SK-N-SH (cell line): ENCODE results near the gene INS. TPM values are rescaled to one million over a fixed set of nuclear protein-coding genes. Genes with fewer than 3 reads are reported as not detected.

Source experiments
- CTCF ChIA-PET: fragments of 300-600, 350-600 bp; formaldehyde crosslinking; extraction: SDS; loops from one replicate; lab custom pipeline; 2021; lab: Yijun Ruan, JAX
- POLR2A ChIA-PET: fragments of 350-600 bp; sonication (Branson Sonifier 250); formaldehyde crosslinking; extraction: SDS; loops from one replicate; lab custom pipeline; 2020; ENCODE audit warnings: antibody characterized with exemption, inconsistent platforms; lab: Yijun Ruan, JAX
- DNase-seq: peaks from one replicate; pipeline ENCODE4 v3.0.0; 2012
- H2AFZ ChIP-seq: fragments of 200-600 bp; sonication (generic); 2 replicates; pipeline ENCODE4 v1.8.1; 2016; ENCODE audit warnings: antibody characterized with exemption, mild to moderate bottlenecking, low read depth
- H3F3A ChIP-seq: fragments of 200-600 bp; sonication (generic); replicated peaks from 2 replicates; pipeline ENCODE3; 2016; ENCODE audit warnings: antibody characterized with exemption, mild to moderate bottlenecking; ENCODE audit not compliant: insufficient read depth
- H3K27ac ChIP-seq, 2 experiments: fragments of 200-500 bp in 1 of 2; fragments of 200-600 bp in 1 of 2; sonication (Bioruptor generic) in 1 of 2; sonication (generic), shearing (Covaris generic) in 1 of 2; 2 replicates each; pipeline versions ENCODE4 v1.5.1 to v1.6.1; 2014 to 2016; ENCODE audit warnings: low read depth in 2 of 2, inconsistent platforms in 1 of 2, low read length in 1 of 2, mild to moderate bottlenecking in 1 of 2, mixed read lengths in 1 of 2
- H3K27me3 ChIP-seq: fragments of 200-600 bp; sonication (generic), shearing (Covaris generic); 2 replicates; pipeline ENCODE4 v1.6.1; 2016; ENCODE audit warnings: mixed run types; ENCODE audit not compliant: insufficient read depth
- H3K36me3 ChIP-seq, 2 experiments: fragments of 200-500 bp in 1 of 2; fragments of 200-600 bp in 1 of 2; sonication (Bioruptor generic) in 1 of 2; sonication (generic) in 1 of 2; replicated peaks in 1 of 2; 2 replicates each; pipeline versions ENCODE3 to v1.5.1; 2014 to 2016; ENCODE audit warnings: low read length in 1 of 2, mild to moderate bottlenecking in 1 of 2; ENCODE audit not compliant: insufficient read depth in 2 of 2, control insufficient read depth in 1 of 2
- H3K4me1 ChIP-seq, 2 experiments: fragments of 200-500 bp in 1 of 2; fragments of 200-600 bp in 1 of 2; sonication (Bioruptor generic) in 1 of 2; sonication (generic), shearing (Covaris generic) in 1 of 2; 2 replicates each; pipeline versions ENCODE4 v1.5.1 to v1.6.1; 2014 to 2016; ENCODE audit warnings: low read depth in 1 of 2, low read length in 1 of 2, mixed run types in 1 of 2; ENCODE audit not compliant: insufficient read depth in 2 of 2, control insufficient read depth in 1 of 2
- H3K4me2 ChIP-seq: fragments of 200-600 bp; sonication (generic), shearing (Covaris generic); 2 replicates; pipeline ENCODE4 v1.6.1; 2017; ENCODE audit warnings: mixed run types
- H3K4me3 ChIP-seq, 2 experiments: fragments of 200-500 bp in 1 of 2; fragments of 200-600 bp in 1 of 2; sonication (Bioruptor generic) in 1 of 2; sonication (generic), shearing (Covaris generic) in 1 of 2; 2 replicates each; pipeline versions ENCODE4 v1.5.1 to v1.8.1; 2014 to 2016; ENCODE audit warnings: low read depth in 2 of 2, inconsistent platforms in 1 of 2, low read length in 1 of 2, mild to moderate bottlenecking in 1 of 2, mixed read lengths in 1 of 2, moderate library complexity in 1 of 2
- H3K79me2 ChIP-seq: fragments of 200-600 bp; sonication (generic); 2 replicates; pipeline ENCODE4 v1.8.1; 2017; ENCODE audit warnings: mild to moderate bottlenecking; ENCODE audit not compliant: insufficient read depth
- H3K9ac ChIP-seq: fragments of 200-600 bp; sonication (generic); 2 replicates; pipeline ENCODE4 v1.6.1; 2017; ENCODE audit warnings: mixed run types
- H3K9me2 ChIP-seq: fragments of 200-600 bp; sonication (generic); 2 replicates; pipeline ENCODE4 v1.6.1; 2017; ENCODE audit warnings: mixed run types
- H3K9me3 ChIP-seq: fragments of 200-600 bp; sonication (generic); 2 replicates; pipeline ENCODE4 v1.6.1; 2017; ENCODE audit warnings: mixed run types, mild to moderate bottlenecking, moderate library complexity
- H4K20me1 ChIP-seq: fragments of 200-600 bp; sonication (generic); 2 replicates; pipeline ENCODE4 v1.6.1; 2017; ENCODE audit warnings: mild to moderate bottlenecking, mixed run types; ENCODE audit not compliant: insufficient read depth
- CHD2 ChIP-seq: fragments of 150-350 bp; IDR thresholded peaks from 2 replicates; pipeline ENCODE4 v1.6.1; 2018; ENCODE audit warnings: low read length; ENCODE audit not compliant: partially characterized antibody
- ELF1 ChIP-seq: IDR thresholded peaks from 2 replicates; pipeline ENCODE4 v1.4.0; 2012
- EP300 ChIP-seq, 2 experiments: IDR thresholded peaks; 2 replicates each; pipeline versions ENCODE4 v1.4.0 to v1.6.1; 2012; ENCODE audit warnings: borderline replicate concordance in 1 of 2, low read depth in 1 of 2, low read length in 1 of 2
- FOSL2 ChIP-seq: IDR thresholded peaks from 2 replicates; pipeline ENCODE4 v1.4.0; 2012; ENCODE audit warnings: low read depth, mild to moderate bottlenecking, moderate library complexity, borderline replicate concordance
- FOXJ3 ChIP-seq: sonication (generic); formaldehyde crosslinking; IDR thresholded peaks from 2 replicates; pipeline ENCODE4 v1.5.1; 2020; ENCODE audit warnings: mild to moderate bottlenecking, missing genetic modification reagents
- FOXM1 ChIP-seq: IDR thresholded peaks from 2 replicates; pipeline ENCODE4 v1.4.0; 2012; ENCODE audit warnings: low read depth, mild to moderate bottlenecking
- GABPA ChIP-seq: IDR thresholded peaks from 2 replicates; pipeline ENCODE4 v1.4.0; 2012; ENCODE audit warnings: low read depth, mild to moderate bottlenecking
- GATA2 ChIP-seq: sonication (generic); formaldehyde crosslinking; IDR thresholded peaks from 2 replicates; pipeline ENCODE4 v1.5.0; 2020; ENCODE audit warnings: mild to moderate bottlenecking, missing genetic modification reagents
- IRF3 ChIP-seq: fragments of 150-350 bp; IDR thresholded peaks from 2 replicates; pipeline ENCODE4 v1.6.1; 2016; ENCODE audit warnings: mild to moderate bottlenecking, low read depth, low read length
- JUND ChIP-seq: IDR thresholded peaks from 2 replicates; pipeline ENCODE4 v1.4.0; 2012
- MEF2A ChIP-seq: IDR thresholded peaks from 2 replicates; pipeline ENCODE4 v1.4.0; 2012; ENCODE audit warnings: low read depth, borderline replicate concordance
- NFIC ChIP-seq: IDR thresholded peaks from 2 replicates; pipeline ENCODE4 v1.4.0; 2012; ENCODE audit warnings: borderline replicate concordance
- POLR2AphosphoS5 ChIP-seq: IDR thresholded peaks from 2 replicates; pipeline ENCODE4 v1.6.1; 2012; ENCODE audit warnings: low read depth, low read length
- RAD21 ChIP-seq: IDR thresholded peaks from 2 replicates; pipeline ENCODE4 v1.6.1; 2012; ENCODE audit warnings: mild to moderate bottlenecking, low read length
- RFX5 ChIP-seq: IDR thresholded peaks from 2 replicates; pipeline ENCODE4 v1.6.1; 2012; ENCODE audit warnings: mild to moderate bottlenecking, improper control_type of control experiment, low read length
- RXRA ChIP-seq: IDR thresholded peaks from 2 replicates; pipeline ENCODE4 v1.4.0; 2012; ENCODE audit warnings: low read depth, mild to moderate bottlenecking, borderline replicate concordance
- SIN3A ChIP-seq: IDR thresholded peaks from 2 replicates; pipeline ENCODE4 v1.6.1; 2012; ENCODE audit warnings: low read depth, mild to moderate bottlenecking, low read length, moderate library complexity, borderline replicate concordance
- SMC3 ChIP-seq: IDR thresholded peaks from 2 replicates; pipeline ENCODE4 v1.6.1; 2012; ENCODE audit warnings: low read depth, low read length, improper control_type of control experiment
- TCF12 ChIP-seq: IDR thresholded peaks from 2 replicates; pipeline ENCODE4 v1.4.0; 2012
- USF2 ChIP-seq: fragments of 150-350 bp; IDR thresholded peaks from 2 replicates; pipeline ENCODE4 v1.6.1; 2017; ENCODE audit warnings: antibody characterized with exemption, low read length, low read depth, borderline replicate concordance
- YY1 ChIP-seq: IDR thresholded peaks from 2 replicates; pipeline ENCODE4 v1.4.0; 2012; ENCODE audit warnings: low read depth, mild to moderate bottlenecking
- WGBS: methylation state at CpG from one replicate; pipeline ENCODE4 v1.1.6; 2017; ENCODE audit warnings: low lambda C conversion rate; 5-methylcytosine and 5-hydroxymethylcytosine counted together
- polyA plus RNA-seq, 3 experiments: library from polyadenylated mRNA; depleted of rRNA; stranded (reverse); fragments of >200 nt; gene quantifications; 2 replicates each; pipeline ENCODE4 v1.2.3, GENCODE V29; 2012

Gene INS
- polyA plus RNA-seq, 1 of the 3 experiments (the other 2 are of a cell fraction), result not detected

- TF ChIP-seq FOXM1, result no peak
- TF ChIP-seq TCF12, result no peak
- no peak for TF ChIP-seq FOXJ3 (CRISPR knock-in tag)
- TF ChIP-seq MEF2A, result no peak
- no peak for TF ChIP-seq USF2
Measured at GRCh38 chr11:2135018-2135569, 25.9 kb downstream of the INS start (continued).

GRCh38 chr11:2134022-2135010 is 26.7 kb downstream of the INS start:
- Histone ChIP-seq H4K20me1 (no peaks in the 10 kb centered on the region), H3K4me1 (peaks cover 0 to 19% of the 10 kb centered on the region in 2 experiments; a peak in 1 of 4 replicates), H3K36me3 (no peaks in the 10 kb centered on the region), H3K4me2 (no peak overlapping the region), H3F3A (no peaks in the 10 kb centered on the region), H3K27ac (no peak overlapping the region), H2AFZ (no peak overlapping the region), H3K4me3 (peak overlapping the region in 1 of 2 experiments; percentile 41; a peak in 1 of 4 replicates), H3K9me3 (no peaks in the 10 kb centered on the region), H3K27me3 (peaks cover 9% of the 10 kb centered on the region), H3K9me2 (no peaks in the 10 kb centered on the region), H3K9ac (no peak overlapping the region), H3K79me2 (no peaks in the 10 kb centered on the region)
- ChIA-PET CTCF (interaction anchor here (1.0 to 5.4 kb wide), 10 partner anchors 7 to 143 kb away, joined by 3 to 68 read pairs (median 4); no protein-coding TSS in a partner anchor), POLR2A (interaction anchor here (1.3 kb wide), 1 partner anchor 179 kb away, joined by 5 read pairs; no protein-coding TSS in a partner anchor)
- WGBS, result 70% methylated on average over 13 of the region's 19 CpGs
- no peak for DNase-seq
- TF ChIP-seq RXRA (no peak), FOSL2 (no peak), NFIC (no peak)

- no peaks in the 10 kb centered on the region for H3K9me3 ChIP-seq
- no peak for DNase-seq
- no peak overlapping the region for H3K27ac ChIP-seq
- H3K9ac ChIP-seq, result no peak overlapping the region
- 29% methylated on average over 9 of the region's 33 CpGs for WGBS
- H3K4me3 ChIP-seq, result no peak overlapping the region; a peak in 1 of 4 replicates
- H3K4me2 ChIP-seq, result no peak overlapping the region
- CTCF ChIA-PET, result interaction anchor here (0.9 to 5.4 kb wide), 11 partner anchors 8 to 439 kb away, joined by 3 to 68 read pairs (median 4); no protein-coding TSS in a partner anchor
- no peaks in the 10 kb centered on the region for H3K36me3 ChIP-seq
- no peaks in the 10 kb centered on the region for H3F3A ChIP-seq
- no peak overlapping the region for H2AFZ ChIP-seq
- no peaks in the 10 kb centered on the region for H3K79me2 ChIP-seq
- no peaks in the 10 kb centered on the region for H3K9me2 ChIP-seq
- H4K20me1 ChIP-seq, result no peaks in the 10 kb centered on the region
- POLR2A ChIA-PET, result interaction anchor here (1.3 kb wide), 1 partner anchor 178 kb away, joined by 5 read pairs; no protein-coding TSS in a partner anchor
- peaks cover 9% of the 10 kb centered on the region for H3K27me3 ChIP-seq
- peaks cover 0 to 19% of the 10 kb centered on the region in 2 experiments; a peak in 1 of 4 replicates for H3K4me1 ChIP-seq
- no peak for TF ChIP-seq IRF3
- TF ChIP-seq EP300 (IDR thresholded peaks at IDR 0.05; ENCODE audit: borderline replicate concordance in 1 of 2, low read depth in 1 of 2, low read length in 1 of 2), result no peak
- no peak for TF ChIP-seq NFIC
- no peak for TF ChIP-seq ELF1
- no peak for TF ChIP-seq YY1
- TF ChIP-seq RFX5, result no peak
- no peak for TF ChIP-seq RAD21
- TF ChIP-seq SMC3, result no peak
- no peak for TF ChIP-seq GABPA
- TF ChIP-seq CHD2, result no peak
- TF ChIP-seq JUND, result no peak
- no peak for TF ChIP-seq USF2
- no peak for TF ChIP-seq GATA2 (CRISPR knock-in tag)
- TF ChIP-seq POLR2AphosphoS5, result no peak
- TF ChIP-seq SIN3A, result no peak
Measured at GRCh38 chr11:2133241-2134021, 27.6 kb downstream of the INS start.
